Measurements from ENCODE around the gene RAD50.

Gene RAD50

DNA sequence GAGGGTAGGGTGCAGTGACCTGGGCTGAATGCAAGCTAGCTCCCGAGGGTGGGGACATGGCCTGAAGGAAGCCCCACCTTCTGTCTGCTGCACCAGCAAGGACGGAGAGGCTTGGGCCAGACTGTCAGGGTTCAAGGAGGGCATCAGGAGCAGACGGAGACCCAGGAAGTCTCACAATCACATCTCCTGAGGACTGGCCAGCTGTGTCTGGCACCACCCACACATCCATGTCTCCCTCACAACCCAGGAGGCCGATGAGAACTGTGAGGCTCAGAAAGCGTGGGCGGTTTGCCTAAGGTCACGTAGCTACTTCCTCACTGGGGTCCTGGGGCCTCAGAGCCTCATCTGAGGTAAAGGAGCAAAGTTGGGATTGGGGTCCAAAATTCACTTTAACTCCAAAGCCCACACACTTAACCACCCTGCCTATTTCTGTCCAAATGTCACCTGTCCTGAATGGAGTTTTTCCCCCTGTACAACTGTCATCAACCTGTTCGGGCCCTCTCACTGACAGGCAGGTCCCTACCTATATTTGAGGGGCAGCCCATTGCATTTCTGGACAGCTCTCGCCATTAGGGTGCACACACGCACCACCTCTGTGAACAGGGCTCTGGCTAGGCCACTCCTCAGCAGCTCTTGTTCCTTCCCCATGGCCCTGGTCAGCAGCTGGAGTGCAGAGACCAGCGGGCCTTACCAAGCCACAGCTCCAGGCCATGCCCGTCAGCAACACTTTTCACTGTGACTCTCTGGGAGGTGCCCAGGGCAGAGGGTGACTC lies 104.6 kb downstream of the RAD50 start:
- no peak for DNase-seq (ENCODE audit: low read depth)

DNA sequence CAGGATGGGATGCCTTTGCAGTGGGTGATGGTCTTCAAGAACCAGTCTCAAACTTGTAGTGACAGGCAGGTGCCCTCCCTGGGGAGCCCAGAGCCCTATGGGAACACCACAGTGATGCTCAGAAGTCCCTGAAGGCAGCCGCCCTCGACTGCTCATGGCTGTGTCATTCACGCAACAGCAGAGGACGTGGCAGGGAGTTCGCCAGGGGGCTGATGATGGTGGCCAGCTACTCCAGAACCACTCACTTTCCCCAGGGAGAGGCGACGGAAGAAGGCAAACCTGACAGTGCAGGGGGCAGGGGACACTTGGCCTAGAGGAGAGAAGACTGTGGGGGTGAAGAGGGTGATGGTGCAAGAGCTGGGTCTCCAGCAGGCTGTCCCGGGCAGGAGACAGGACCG lies 105.2 kb downstream of the RAD50 start:
- no peak for DNase-seq (ENCODE audit: low read depth)

DNA sequence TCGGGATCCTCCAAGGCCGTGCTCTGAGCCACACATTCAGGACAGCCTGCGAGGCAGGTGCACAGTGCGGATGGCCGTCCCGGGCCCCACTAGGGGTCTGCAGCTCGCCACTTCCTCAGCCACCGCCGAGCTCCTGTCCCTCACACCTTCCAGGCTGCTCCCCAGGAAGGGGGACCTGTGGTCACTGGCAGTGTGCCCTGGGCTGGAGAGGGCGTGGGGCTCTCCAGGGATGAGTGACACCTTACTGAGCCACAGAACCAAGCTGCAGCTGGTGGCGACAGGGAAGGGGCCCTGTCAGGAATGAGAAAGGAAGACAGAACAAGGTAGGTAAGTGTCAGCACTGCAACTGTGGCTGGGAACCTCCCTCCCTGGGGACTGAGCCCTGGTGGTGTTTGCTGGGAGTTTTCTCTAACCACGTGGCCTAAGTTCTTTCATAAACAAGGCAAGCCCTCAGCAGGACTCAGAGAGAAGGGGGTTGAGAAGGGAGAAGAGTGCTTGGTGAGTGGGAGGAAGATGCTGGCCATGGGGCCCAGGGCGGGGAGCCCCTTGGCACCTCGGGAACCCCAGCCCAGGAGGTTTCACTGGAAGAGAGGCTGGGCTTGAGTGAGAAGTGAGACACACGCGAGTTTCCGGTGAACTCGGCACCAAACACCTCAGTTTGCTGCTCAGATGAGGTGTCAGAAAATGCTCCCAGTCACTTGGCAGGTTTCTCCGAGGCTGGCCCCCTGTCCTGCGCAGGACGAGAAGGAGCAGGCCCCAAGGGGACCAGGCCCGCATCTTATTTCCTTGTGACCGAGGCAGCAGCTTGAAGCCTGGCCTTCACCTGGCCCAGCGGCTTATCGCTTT lies 106.4 kb downstream of the RAD50 start:
- peak; percentile 14 for DNase-seq (ENCODE audit: low read depth)

DNA sequence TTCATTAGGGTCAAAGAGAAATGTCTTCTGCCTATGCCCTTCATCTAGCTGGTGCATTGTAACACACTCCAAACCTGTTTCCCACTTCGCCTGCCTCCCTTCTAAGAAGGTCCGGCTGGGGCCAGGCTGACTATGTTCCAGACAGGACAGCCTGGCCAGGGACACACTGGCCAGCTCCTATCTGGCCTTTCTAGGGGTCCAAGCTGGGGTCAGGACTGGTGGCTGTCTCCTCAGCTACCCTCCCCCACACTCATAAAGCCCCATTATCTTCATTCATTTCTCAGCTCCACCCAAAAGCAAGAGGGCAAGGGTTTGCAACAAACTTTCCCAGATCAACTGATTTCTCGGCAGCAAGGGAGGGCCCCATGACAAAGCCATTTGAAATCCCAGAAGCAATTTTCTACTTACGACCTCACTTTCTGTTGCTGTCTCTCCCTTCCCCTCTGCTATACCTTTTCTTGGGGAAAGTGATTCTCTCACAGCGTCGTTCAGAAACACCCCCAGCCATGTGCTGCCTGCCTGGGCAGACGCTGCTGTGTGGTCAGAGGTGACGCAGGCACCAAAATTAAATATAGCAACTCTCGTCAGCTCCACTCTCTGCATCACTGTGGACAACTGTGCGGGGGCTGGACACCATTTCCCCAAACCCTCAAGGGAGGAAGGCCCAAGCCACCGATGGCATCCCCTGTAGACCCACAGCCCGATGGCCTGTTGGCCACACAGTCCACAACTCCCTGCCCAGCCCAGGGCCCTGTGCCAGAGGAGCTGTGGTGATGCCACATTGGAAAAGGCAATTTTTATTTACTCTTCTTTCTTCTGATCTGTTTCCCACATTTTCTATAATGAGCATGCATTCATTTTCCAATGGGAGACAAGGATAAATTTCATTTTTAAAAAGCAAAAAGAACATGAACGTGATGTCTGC lies 107.3 kb downstream of the RAD50 start:
- DNase-seq (ENCODE audit: low read depth) = no peak

DNA sequence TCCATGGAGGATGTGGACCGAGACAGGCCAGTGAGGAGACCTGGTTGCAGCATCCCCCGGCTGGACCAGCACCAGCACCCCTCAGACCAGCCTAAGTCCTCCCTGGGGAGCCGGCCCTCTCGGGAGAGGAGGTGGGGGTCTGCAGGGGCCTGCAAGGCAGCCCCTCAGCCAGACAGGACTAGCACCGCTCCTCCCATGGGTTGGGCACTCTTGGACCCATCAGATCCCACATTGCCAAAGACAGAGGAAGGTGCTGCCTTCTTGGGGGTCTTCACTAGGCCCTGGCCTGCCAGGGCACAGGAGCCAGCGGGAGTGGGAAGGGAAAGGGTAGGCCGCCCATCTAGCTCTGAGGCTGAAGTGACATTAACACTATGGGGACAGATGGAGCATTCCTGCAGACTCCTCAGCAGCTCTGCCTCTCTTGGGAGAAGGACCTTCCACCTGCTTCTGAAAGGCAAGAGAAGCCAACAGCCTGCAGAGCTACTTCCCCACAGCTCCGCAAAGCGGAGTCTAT lies 108.0 kb downstream of the RAD50 start:
- DNase-seq (ENCODE audit: low read depth) = no peak

DNA sequence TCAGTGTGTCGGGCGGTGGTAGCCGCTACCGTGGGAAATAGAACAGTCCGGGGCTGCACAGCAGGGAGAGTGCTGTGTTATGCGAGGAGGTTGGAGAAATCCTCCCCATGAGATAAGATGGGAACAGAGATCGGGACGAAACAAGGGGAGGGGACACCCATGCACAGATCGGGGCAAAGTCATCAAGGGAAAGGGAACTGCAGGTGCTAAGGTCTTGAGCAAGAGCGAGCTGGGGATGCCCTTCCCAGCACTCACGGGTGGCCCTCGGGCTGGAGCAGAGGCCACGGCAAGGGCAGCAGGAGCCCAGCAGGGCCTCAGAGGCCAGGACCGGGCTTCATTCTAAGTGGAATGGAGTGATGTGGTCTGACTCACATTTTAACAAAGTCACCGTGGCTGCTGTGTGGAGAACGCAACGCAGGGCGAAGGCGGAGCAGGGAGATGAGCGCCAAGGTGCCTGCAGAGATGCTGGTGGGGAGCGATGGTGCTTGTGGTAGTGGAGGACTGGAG lies 108.8 kb downstream of the RAD50 start:
- no peak for DNase-seq (ENCODE audit: low read depth)

DNA sequence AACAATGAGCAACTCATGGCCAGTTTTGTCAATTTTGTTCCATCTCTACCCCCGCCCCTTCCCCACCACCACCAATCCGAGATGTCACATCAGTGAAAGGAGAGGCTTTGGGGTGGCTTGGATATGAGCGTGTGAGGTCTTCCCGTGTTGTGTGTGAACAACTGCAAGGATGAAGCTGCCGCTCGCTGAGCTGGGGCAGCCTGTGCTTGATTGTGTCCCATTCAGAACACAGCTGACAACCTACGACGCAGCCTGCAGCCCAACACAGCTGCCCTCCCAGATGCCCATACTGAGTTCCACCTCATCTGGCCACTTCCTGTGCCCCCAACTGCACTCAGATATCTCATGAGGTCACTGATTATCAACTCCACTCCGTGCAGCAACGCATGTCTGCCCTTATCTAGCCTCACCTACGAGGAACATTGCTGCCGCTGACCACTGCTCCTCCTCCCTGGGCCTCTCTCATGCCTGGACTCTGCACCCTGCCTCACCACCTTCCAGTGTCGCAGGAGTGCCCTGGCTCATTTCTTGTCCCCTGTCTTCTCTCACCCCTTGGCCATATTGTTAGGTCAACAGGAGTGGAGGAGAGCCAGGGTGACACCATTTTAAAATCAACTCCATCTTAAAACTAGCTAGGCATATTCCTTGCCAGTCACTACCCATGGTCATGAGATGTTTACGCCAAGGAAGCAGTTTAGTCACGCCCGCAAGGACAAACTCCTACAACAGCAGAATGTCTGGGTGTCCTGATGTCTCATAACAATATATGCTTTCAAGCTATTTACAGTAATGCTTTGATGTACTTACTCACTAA lies 109.7 kb downstream of the RAD50 start:
- no peak for DNase-seq (ENCODE audit: low read depth)

DNA sequence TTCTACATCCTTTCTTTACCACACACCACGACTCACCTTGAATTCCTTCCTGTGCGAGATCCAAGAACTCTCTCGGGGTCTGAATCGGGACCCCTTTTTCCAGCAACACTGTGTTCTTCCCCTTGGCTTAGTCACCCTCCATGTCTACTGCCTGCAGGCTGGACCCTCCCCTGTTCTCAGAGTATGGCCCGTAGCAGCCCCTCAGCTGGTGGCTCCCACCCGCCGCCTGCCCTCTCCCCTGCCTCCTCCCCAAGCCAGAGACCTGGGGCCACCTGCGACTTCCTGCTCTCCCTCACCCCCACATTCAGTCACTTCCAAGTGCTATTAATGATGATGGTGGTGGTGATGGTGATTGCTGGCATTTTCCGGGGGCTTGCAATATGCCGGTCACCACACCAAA lies 110.5 kb downstream of the RAD50 start:
- peak; percentile 18 for DNase-seq (ENCODE audit: low read depth)

DNA sequence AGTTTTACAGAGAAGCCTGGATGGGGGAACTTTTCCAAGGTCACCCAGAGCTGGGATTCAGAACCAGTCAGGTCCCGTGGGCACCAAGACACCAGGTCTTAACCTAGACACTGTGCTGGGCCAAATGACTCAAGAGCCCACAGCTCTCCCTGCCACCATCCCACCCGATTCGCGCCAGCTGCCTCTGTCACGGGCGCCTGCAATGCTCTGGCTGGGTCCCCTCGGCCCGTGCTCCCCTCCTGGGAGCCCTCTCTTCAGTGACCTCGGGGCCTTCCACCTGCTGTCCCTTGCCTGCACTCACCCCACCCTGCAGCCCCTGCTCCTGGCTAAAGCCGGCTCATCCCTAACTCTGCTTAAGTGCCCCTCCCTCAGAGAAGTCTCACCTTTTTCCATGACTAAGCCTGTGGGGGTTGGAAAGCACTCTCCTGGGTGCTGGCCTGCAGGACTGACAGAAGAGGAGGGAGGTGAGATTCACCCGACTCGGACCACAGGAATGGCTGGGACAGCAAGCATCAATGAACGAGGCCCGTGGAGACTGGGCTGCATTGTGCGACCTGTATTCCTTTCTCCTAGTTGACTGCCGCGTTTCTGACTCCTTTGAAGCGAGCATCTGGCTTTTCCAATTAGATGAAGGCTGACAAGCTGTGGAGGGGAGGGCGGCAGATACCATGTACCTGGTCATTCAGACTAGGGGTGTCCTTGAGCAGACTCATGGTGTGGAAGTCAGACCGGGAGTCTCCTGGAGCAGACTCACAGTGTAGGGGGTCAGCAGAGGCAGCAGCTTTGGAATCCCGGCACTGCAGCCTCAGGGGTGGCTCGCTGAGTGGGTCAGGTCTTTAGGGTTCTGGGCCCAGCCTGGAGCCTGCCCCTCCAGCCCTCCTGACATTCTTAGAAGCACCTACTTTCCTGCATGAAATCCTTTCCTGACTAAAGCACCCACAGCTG lies 111.3 kb downstream of the RAD50 start:
- no peak for DNase-seq (ENCODE audit: low read depth)

DNA sequence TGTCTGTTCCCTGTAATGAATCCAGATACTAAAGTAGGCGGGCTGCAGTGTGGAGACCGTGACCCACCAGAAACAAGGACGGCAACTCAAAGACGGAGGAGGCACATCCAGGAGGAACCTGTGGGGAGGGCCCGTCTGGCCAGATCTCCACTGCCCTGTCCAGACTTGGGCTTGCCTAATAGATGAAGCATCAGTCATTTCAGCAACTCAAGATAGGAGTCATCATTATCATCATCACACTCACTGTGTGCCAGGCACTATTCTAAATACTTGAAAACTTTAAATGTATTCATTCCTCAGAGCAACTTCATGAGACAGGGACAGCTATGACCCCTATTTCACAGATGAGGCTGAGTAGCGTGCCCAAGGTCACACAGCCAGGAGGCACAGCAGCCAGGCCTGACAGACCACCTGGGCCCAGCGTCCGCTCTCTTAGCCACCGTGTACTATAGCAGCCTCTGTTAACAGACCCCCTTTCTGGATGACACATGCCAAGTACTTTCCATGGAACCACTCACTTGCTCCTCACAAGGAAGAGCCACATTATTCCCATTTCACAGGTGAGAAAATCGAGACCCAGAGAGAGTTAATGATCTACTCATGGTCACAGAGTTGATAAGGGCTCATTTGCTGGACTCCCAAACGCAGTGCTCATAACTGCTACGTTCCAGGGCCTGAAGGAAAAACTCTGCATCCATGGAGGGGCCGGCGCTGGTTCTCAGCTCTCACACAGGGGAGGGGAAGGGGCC lies 112.1 kb downstream of the RAD50 start:
- DNase-seq (ENCODE audit: low read depth) = no peak

DNA sequence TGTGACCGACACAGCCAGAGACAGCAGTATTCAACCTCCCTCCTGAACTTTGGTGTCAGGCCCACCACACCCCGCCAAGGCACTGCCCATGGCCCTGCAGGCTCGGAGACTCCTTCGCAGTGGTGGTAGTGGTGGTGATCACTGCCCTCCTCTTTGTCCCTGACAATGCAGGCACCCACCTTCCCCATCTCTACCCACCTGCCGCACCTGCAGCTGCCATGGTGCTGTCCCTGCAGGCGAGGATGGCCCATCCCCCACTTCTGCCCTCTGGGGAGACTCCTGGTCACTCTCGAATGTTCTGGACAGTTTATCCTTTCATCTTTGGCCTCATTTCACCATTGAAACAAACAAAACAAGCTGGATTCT lies 112.7 kb downstream of the RAD50 start:
- no peak for DNase-seq (ENCODE audit: low read depth)

DNA sequence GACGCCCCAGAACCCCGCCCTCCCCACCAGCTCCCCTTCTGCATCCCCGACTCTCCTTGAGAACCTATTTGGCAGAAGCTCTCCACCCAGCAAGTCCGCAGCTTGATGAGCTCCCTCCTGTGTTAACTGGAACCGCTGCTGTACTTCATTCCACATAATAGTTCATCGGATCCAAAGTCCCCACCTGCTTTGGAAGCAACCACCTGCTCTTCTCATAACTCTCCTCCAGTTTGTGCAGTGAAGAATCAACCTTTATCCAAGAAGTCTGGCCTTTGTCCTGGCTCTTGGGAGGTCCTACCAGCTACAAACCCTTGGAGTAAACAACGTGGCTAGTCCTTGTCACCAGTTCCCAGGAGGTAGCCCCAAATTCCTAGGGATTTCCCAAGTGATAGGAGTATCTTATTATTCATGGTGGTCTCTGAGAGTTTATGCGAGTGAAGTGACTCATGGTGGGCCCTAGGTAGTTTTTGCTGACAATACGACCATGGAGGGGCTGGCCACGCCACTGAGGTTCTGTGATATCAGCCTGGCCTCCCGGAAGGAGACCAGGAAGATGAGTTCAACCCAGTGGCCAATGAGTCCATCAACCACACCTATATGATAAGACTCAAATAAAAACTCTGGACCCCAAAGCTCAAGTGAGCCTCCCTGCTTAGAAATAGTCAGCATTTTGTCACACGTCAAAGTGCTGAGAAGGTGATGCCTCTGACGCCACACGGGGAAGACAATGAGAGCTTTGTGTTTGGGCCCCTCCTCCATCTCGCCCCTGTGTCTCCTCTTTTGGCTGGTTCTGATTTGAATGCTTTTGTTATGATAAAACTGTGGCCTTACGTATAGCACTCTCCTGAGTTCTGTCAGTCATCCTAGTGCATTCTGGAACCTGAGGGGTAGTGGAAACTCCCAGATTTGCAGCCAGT lies 113.4 kb downstream of the RAD50 start:
- DNase-seq (ENCODE audit: low read depth) = no peak

DNA sequence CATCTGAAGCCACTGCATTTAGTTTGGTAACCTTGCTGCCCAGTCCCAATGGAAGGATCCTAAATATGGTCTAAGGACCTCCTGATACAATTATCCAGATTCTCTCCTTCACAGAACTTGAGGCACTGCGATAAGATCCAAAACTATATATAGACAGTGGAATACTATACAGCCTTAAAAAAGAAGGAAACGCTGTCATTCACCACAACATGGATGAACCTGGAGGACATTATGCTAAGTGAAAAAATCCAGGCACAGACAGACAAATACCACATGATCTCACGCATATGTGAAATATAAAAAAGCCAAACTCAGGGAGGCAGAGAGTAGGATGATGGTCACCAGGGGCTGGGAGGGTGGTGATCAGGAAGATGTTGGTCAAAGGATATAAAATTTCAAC lies 114.2 kb downstream of the RAD50 start:
- DNase-seq (ENCODE audit: low read depth) = no peak

DNA sequence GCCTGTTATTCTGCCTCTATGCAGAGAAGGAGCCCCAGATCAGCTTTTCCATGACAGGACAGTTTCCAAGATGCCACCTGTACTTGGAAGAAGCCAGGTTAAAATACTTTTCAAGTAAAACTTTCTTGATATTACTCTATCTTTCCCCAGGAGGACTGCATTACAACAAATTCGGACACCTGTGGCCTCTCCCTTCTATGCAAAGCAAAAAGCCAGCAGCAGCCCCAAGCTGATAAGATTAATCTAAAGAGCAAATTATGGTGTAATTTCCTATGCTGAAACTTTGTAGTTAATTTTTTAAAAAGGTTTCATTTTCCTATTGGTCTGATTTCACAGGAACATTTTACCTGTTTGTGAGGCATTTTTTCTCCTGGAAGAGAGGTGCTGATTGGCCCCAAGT lies 116.7 kb downstream of the RAD50 start:
- DNase-seq (ENCODE audit: low read depth) = no peak

DNA sequence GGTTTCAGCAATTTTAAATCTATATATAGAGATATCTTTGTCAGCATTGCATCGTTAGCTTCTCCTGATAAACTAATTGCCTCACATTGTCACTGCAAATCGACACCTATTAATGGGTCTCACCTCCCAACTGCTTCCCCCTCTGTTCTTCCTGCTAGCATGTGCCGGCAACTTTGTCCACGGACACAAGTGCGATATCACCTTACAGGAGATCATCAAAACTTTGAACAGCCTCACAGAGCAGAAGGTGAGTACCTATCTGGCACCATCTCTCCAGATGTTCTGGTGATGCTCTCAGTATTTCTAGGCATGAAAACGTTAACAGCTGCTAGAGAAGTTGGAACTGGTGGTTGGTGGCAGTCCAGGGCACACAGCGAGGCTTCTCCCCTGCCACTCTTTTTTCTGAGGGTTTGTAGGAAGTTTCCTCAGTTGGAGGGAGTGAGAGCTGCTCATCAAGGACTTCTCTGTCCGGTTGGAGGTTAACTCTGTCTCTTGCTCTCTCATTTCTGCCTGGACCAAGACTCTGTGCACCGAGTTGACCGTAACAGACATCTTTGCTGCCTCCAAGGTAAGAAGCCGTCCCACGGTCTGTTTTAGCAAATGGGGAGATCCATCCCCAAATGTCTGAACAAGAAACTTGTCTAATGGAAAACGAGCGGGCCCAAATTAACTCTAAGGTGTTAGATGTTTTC lies 117.3 kb downstream of the RAD50 start, which contains the start of gene IL4:
Gene IL4 (plus strand): TSS at position 51 of the 692 bp plus-strand sequence. CDS start 62 bp downstream, at position 113.
- DNase-seq (ENCODE audit: low read depth) = no peak

DNA sequence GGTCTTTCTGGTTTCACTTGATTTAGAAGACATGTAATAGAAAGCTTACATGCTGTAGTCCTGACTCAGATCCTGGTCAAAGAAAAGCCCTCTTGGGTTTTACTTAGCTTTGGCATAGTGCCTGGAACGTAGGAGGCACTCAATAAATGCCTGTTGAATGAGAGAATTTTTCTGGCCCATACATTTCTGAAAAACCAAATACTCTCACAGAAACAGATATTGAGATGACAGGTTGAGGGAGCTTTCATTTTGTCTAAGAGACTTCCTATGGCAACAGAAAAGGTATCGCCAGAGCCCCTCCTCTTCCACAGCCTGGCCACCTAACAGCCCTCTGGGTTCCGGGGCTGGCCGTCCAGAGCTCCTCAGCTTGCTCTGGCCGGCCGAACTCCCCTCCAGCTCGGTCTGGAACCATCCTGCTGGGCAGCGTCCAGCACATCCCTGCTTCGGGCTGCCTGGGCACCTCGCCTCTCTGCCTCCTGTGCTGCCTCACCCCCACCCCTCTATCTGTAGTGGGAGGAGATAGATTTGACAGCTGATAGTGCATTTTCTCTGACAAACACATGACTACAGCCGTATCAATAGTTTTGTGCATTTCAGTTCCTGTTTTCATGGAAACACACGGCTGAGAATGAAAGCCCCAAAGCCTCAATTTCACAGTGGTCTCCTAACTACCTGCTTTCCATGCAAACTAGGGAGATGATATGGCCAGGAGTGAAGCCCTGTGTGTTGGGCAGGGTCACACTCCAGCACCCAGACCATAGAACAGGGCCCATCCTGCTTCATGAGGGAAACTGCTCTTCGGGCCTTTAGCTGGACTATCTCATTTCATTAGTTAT lies 118.1 kb downstream of the RAD50 start:
- DNase-seq (ENCODE audit: low read depth) = peak; percentile 97
